GM21786 (cell line): ENCODE measurements around the gene SPOCD1.
"Not testable (repeated sequence)": the region's sequence is repeated elsewhere in the genome, so short reads cannot be mapped to it uniquely, and the experiment has no call there.

Source experiments
- ATAC-seq: cut with Tn5 transposase; IDR thresholded peaks from one replicate; pipeline ENCODE4 v1.9.1; 2021; ENCODE audit not compliant: unreplicated experiment

SPOCD1 gene

DNA sequence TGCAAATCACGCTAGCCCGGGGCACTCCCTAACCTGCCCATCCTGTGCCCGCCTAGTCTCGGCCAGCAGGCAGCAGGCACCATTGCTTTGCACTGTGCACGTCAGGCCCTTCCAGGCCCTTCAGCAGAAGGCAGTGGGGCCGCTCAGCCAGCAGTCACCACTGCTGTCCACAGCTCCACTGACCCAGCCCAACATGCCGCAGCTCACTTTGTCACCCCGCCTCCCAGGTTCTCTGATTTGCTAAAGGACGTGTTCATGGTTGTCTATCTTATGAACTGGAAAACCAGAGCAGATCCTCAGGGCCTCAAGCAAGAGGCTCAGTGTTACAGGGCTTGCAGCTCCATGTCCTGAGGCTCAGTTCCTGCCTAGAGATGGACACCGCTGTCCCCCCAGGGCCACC lies 14.2 kb upstream of the SPOCD1 start:
- no peak for ATAC-seq

GRCh38 chr1:31828926-31829690 lies 13.3 kb upstream of the SPOCD1 start:
- ATAC-seq = no peak

- no peak for ATAC-seq
Observed at GRCh38 chr1:31828341-31828740, 12.5 kb upstream of the SPOCD1 start.

GRCh38 chr1:31823780-31824179 lies 8.0 kb upstream of the SPOCD1 start:
- ATAC-seq = no peak

GRCh38 chr1:31822766-31823165 lies 6.9 kb upstream of the SPOCD1 start:
- ATAC-seq = no peak

GRCh38 chr1:31820196-31820595 lies 4.4 kb upstream of the SPOCD1 start:
- ATAC-seq = not testable (repeated sequence)

DNA sequence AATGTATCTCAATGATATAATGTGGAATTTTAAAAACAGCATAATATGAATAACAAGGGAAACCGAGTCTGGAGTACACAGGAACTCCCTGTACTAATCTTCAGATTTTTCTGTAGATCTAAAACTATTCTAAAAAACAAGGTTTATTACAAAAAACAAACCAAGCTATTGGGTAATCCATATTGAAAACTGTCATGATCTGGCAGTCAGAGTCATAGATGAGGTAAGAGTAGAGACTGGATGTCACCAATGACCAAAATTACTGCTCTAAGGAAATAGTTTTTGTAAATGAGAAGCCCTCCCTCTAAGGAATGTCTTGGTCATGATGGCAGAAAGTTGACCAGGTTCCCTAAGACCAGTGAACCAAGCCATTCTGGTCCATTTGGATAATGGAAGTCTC lies 2.4 kb upstream of the SPOCD1 start:
- no peak for ATAC-seq

DNA sequence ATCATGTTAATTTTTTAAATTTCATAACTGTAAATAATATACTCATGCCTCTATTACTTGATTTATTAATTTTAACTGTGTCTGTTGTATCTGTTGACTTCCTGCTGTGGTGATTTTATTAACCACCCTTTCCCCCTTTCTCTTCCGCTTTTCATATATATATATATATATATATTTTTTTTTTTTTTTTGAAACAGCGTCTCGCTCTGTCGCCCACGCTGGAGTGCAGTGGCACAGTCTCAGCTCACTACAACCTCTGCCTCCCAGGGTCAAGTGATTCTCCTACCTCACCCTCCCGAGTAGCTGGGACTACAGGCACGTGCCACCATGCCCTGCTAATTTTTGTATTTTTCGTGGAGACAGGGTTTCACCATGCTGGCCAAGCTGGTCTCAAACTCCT lies 1.1 kb upstream of the SPOCD1 start:
- not testable (repeated sequence) for ATAC-seq

- ATAC-seq = not testable (repeated sequence)
Observed at GRCh38 chr1:31816501-31816900, 679 bp upstream of the SPOCD1 start.

DNA sequence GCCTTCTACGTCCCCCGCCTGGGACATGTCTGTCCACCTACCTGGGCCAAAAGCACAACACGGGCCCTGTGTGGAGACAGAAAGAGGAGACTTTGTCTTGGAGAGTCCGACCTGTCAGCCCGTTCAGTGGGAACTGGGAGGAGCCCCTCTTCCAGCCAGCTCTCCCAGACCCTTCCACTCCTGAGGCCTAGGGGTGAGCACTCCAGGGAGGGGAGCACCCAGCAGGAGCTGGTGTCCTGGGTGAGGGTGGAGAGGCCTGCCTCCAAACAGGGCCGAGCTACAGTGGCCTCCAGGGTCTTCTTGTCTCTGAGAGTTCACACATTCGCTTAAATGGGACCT lies 546 bp downstream of the SPOCD1 start:
- ATAC-seq = no peak

DNA sequence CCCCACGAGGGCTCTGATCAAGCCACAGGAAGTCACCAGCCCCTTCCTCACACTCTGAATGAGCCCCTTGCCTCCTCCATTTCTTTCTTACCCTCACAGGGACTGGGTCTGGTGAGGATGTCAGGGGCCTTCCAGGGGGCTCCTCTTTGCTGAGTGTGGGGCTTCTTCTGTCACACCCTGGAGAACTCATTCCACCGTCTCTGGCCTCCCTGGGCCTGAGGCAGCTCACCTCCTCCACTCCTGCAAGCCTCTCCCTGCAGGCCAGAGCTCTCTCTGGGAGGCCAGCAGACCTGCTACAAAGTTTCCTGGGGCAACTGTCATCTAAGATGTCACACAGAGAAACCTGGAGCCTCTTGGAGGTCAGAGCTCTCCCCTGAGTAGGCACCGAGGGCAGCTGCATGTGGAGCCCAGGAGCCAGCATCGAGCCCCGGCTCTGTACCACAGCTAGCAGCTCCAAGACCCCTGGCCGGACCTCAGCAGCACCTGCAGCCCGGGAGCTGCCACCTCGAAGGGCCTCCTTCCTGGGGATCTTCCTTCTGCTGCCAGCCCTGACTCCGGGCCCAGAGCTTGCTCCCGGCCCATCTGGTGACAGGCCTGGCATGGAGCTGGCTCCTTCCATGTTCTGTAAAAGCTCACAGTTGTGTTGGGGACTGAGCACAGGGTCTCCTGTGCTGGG lies 1.1 kb downstream of the SPOCD1 start:
- ATAC-seq = no peak

- no peak for ATAC-seq
Observed at GRCh38 chr1:31814041-31814511, 1.7 kb downstream of the SPOCD1 start.

GRCh38 chr1:31812158-31812829 lies 3.5 kb downstream of the SPOCD1 start:
- ATAC-seq = no peak

DNA sequence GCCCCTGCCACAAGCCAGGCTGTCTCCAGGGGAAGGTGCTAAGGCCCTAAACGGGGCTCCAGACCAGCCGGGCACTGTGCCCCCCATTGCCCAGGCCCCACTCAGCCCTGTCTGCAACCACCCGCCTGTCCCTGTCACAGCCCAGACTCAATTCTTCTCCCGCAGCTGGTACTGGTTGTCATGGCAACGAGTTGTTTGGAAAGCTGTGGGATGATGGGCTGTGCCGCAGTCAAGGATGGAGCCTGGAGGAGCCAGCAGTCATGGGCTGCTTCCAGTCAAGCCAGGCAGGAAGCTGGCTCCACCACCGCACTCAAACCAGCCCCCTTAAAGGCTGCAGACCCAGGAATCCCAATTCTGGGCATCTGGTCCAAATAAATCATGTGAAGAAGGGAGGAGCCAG lies 4.2 kb downstream of the SPOCD1 start:
- no peak for ATAC-seq

- no peak for ATAC-seq
Observed at GRCh38 chr1:31809698-31810097, 6.1 kb downstream of the SPOCD1 start.

DNA sequence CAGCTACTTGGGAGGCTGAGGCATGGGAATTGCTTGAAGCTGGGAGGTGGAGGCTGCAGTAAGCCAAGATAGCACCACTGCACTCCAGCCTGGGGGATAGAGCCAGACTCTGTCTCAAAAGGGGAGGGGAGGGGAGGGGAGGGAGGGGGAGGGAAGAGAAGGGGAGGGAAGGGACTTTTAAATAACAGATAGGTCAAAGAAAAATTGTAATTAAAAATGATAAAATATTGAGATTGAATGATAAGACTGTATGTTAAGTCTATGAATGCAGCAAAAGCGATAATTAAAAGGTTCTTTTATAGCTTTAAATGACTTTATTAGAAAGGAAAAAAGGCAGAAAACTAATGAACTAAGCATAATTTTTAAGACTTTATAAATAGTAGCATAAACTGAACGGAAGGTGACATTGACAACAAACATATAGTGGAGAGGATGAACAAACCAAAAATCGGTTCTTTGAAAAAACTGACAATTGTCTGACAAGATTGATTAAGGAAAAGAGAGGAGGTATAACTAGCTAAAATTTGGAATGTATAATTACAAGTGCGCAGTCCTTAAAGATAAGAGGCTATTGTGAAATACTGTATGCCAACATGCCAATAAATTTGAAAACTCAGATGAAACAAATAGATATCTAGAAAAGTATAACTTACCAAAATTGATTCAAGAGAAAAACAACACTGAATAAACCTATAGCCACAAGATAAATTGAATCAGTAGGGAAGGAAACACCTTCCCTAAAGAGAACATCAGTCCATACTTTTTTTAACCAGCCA lies 8.4 kb downstream of the SPOCD1 start:
- ATAC-seq = no peak

DNA sequence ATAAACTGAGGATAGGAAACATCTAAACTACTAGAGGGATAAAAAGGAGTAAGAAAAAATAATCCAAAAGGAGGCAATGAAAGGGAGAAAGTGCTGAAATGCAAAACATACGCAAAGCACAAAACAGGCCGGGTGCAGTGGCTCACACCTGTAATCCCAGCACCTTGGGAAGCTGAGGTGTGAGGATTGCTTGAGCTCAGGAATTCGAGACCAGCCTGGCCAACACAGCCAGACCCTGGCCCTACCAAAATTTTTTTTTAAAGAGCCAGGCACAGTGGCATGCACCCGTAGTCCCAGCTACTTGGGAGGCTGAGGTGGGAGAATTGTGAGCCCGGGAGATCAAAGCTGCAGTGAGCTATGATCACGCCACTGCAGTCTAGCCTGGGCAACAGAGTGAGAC lies 10.5 kb downstream of the SPOCD1 start:
- ATAC-seq = no peak

- no peak for ATAC-seq
Observed at GRCh38 chr1:31804098-31804497, 11.7 kb downstream of the SPOCD1 start.

DNA sequence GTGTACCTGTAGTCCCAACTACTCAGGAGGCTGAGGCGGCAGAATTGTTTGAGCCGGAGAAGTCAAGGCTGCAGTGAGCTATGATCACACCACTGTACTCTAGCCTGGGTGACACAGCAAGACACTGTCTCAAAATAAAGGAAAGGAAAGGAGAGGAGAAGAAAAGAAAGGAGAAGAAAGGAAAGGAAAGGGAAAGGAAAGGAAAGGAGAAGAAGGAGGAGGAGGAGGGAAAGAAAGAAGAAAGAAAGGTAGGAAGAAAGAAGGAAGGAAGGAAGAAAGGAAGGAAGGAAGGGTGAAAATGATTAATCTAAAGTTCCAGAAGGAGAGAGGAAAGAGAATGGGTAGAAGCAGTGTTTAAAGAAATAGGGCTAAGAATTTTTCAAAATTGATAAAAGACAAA lies 12.2 kb downstream of the SPOCD1 start:
- no peak for ATAC-seq

GRCh38 chr1:31802190-31803150 lies 13.4 kb downstream of the SPOCD1 start:
- ATAC-seq = no peak
